Breast epithelium (tissue), 4 donors: Measurements from ENCODE around the gene MLF2. TPM values are rescaled to one million over a fixed set of nuclear protein-coding genes. Genes with fewer than 3 reads are reported as not detected.

Source experiments
- DNase-seq, 2 donors: peaks; one replicate each; pipeline ENCODE4 v3.0.0-alpha.2; 2019; ENCODE audit warnings: low spot score in 2 of 2
- H3K27ac ChIP-seq, 2 donors: fragments of 200-600 bp; sonication (generic) in 1 of 2; one replicate each; pipeline ENCODE4 v1.5.1; 2016 to 2019; ENCODE audit warnings: mild to moderate bottlenecking in 1 of 2
- H3K27me3 ChIP-seq, 2 donors: fragments of 200-600 bp; sonication (generic) in 1 of 2; one replicate each; pipeline versions ENCODE4 v1.5.1 to v1.6.0; 2017 to 2019; ENCODE audit warnings: control low read depth in 1 of 2, mild to moderate bottlenecking in 1 of 2
- H3K36me3 ChIP-seq: fragments of 200-600 bp; one replicate; pipeline ENCODE4 v1.5.1; 2019
- H3K4me1 ChIP-seq, 2 donors: fragments of 200-600 bp; sonication (generic); one replicate each; pipeline ENCODE4 v1.5.1; 2016 to 2019; ENCODE audit warnings: control low read depth in 1 of 2
- H3K4me3 ChIP-seq, 3 donors: fragments of 200-600 bp; sonication (generic); 1 replicate in 2 of 3; 2 replicates in 1 of 3; pipeline ENCODE4 v1.5.1; 2016 to 2019; ENCODE audit warnings: mild to moderate bottlenecking in 3 of 3, moderate library complexity in 2 of 3
- H3K9me3 ChIP-seq, 2 donors: fragments of 200-600 bp; sonication (generic) in 1 of 2; one replicate each; pipeline ENCODE4 v1.5.1; 2016 to 2019; ENCODE audit warnings: control low read depth in 1 of 2
- POLR2A ChIP-seq: fragments of 450-650 bp; IDR thresholded peaks from one replicate; pipeline ENCODE4 v1.6.1; 2016; ENCODE audit warnings: antibody characterized with exemption, mild to moderate bottlenecking, moderate library complexity
- POLR2AphosphoS5 ChIP-seq, 3 donors: sonication (generic); formaldehyde crosslinking; IDR thresholded peaks; one replicate each; pipeline ENCODE4 v1.6.1; 2017; ENCODE audit warnings: antibody characterized with exemption in 3 of 3
- intact Hi-C: fragments of 100-400 bp; cut with DNase I; formaldehyde crosslinking; loops from one replicate; pipeline ENCODE4 v1.15.1; 2023; ENCODE audit warnings: low total_unique reads
- total RNA-seq, 3 donors: library from RNA; depleted of rRNA; stranded (reverse); fragments of >200 nt; gene quantifications; one replicate each; pipeline ENCODE4 v1.1.0, GENCODE V29; 2016
- TF ChIP-seq, protein P1 (sequence below), 3 donors: fragments of 450-650 bp; IDR thresholded peaks; one replicate each; pipeline ENCODE4 v1.5.1; 2016 to 2017; ENCODE audit warnings: antibody characterized with exemption in 3 of 3, mild to moderate bottlenecking in 3 of 3, moderate library complexity in 3 of 3

MLF2 gene
- total RNA-seq, 3 donors from 2014 or later, result 130 to 168 (median 159) TPM

DNA sequence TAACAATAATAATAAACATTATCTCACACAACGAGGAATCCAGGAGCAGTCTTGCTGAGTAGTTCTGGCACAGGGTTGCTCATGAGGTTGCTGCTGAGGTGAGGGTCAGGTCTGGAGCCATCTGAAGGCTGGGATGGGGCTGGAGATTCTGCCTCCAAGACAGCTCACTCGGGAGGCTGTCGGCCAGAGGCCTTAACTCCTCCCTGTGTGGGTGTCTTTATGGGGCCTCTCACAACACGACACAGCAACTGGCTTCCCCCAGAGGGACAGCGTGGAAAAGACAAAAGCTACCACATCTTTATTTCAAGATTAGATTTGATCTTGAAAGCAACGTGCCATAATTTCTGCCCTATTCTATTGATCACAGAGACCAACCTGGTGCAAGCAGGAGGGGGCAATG, 29.2 kb upstream of the MLF2 start:
- TF ChIP-seq, protein P1, sequence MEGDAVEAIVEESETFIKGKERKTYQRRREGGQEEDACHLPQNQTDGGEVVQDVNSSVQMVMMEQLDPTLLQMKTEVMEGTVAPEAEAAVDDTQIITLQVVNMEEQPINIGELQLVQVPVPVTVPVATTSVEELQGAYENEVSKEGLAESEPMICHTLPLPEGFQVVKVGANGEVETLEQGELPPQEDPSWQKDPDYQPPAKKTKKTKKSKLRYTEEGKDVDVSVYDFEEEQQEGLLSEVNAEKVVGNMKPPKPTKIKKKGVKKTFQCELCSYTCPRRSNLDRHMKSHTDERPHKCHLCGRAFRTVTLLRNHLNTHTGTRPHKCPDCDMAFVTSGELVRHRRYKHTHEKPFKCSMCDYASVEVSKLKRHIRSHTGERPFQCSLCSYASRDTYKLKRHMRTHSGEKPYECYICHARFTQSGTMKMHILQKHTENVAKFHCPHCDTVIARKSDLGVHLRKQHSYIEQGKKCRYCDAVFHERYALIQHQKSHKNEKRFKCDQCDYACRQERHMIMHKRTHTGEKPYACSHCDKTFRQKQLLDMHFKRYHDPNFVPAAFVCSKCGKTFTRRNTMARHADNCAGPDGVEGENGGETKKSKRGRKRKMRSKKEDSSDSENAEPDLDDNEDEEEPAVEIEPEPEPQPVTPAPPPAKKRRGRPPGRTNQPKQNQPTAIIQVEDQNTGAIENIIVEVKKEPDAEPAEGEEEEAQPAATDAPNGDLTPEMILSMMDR (IDR thresholded peaks at IDR 0.05), result no peak
- no peak for TF ChIP-seq POLR2AphosphoS5 (IDR thresholded peaks at IDR 0.05)
- TF ChIP-seq POLR2A, result no peak
- Histone ChIP-seq H3K4me3 (no peak overlapping the region), H3K36me3 (no peaks in the 10 kb centered on the region), H3K9me3 (no peaks in the 10 kb centered on the region), H3K4me1 (no peaks in the 10 kb centered on the region), H3K27me3 (no peaks in the 10 kb centered on the region), H3K27ac (no peak overlapping the region)
- intact Hi-C loops, result no loop called here
- no peak for DNase-seq

DNA sequence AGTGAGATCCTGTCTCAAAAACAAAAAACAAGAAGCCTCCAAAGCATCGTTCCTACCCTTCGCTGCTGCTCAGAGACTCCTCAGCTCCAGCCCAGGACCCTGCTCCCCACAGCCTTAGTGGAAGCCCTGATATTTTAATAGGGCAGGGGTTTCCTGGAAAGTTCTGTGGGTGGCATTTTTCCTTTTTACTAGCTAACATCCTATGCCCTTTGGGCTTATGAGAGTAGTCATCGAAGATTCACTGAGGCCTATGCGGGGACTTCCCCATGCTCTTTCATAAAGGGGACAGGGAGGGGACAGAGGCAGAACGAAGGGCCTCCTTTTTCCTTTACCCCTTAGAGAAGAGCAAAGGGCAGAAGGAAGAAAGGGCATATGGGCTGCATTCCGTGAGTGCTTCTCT, 27.6 kb upstream of the MLF2 start:
- intact Hi-C loops, result no loop called here
- no peaks in the 10 kb centered on the region for H3K36me3 ChIP-seq
- H3K27me3 ChIP-seq, result no peaks in the 10 kb centered on the region
- peak overlapping the region; percentile 26 to 79 for H3K27ac ChIP-seq
- H3K4me3 ChIP-seq, result no peak overlapping the region
- no peaks in the 10 kb centered on the region for H3K4me1 ChIP-seq
- TF ChIP-seq, protein P1 (IDR thresholded peaks at IDR 0.05), result no peak
- TF ChIP-seq POLR2A (no peak), POLR2AphosphoS5 (IDR thresholded peaks at IDR 0.05) (no peak)
- no peak for DNase-seq
- no peaks in the 10 kb centered on the region for H3K9me3 ChIP-seq

DNA sequence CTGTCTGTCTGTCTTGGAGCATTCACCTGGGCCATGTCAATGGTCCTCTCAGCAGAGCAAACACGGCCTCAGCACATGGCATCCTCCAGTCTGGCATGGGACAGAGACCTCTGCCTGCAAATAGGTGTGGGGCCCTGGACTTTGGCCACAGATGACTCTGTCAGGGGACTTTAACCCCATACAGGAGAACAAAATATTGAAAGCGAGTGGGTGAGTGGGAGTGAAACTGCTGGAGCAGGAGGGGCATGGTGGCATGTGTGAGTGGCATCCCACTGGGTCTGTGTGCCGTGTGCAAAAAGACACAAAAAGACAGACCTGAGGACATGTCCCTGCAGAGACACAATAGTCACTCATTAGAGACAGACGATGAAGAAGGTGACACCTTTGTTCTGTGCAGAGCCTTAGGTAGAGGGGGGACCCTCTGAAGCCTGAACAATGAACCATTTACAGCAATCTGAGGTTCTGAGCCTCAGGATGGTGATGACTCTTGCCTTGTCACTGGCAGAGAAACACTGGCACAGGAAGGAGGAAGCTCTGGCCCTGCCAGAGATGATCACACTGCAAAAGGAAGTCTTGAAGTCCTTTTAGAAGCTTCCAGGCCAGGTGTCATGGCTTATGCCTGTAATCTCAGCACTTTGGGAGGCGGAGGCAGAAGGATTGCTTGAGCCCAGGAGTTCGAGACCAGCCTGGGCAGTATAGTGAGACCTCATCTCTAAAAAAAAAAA, 26.9 kb upstream of the MLF2 start:
- Histone ChIP-seq H3K27ac (peak overlapping the region; percentile 75 to 79), H3K27me3 (no peaks in the 10 kb centered on the region), H3K36me3 (no peaks in the 10 kb centered on the region), H3K4me3 (no peak overlapping the region), H3K9me3 (no peaks in the 10 kb centered on the region), H3K4me1 (no peaks in the 10 kb centered on the region)
- peak in 1 of 2 donors; percentile 65 for DNase-seq
- intact Hi-C loops, result no loop called here
- no peak for TF ChIP-seq POLR2A
- no peak for TF ChIP-seq POLR2AphosphoS5 (IDR thresholded peaks at IDR 0.05)
- TF ChIP-seq, protein P1 (IDR thresholded peaks at IDR 0.05), result no peak

DNA sequence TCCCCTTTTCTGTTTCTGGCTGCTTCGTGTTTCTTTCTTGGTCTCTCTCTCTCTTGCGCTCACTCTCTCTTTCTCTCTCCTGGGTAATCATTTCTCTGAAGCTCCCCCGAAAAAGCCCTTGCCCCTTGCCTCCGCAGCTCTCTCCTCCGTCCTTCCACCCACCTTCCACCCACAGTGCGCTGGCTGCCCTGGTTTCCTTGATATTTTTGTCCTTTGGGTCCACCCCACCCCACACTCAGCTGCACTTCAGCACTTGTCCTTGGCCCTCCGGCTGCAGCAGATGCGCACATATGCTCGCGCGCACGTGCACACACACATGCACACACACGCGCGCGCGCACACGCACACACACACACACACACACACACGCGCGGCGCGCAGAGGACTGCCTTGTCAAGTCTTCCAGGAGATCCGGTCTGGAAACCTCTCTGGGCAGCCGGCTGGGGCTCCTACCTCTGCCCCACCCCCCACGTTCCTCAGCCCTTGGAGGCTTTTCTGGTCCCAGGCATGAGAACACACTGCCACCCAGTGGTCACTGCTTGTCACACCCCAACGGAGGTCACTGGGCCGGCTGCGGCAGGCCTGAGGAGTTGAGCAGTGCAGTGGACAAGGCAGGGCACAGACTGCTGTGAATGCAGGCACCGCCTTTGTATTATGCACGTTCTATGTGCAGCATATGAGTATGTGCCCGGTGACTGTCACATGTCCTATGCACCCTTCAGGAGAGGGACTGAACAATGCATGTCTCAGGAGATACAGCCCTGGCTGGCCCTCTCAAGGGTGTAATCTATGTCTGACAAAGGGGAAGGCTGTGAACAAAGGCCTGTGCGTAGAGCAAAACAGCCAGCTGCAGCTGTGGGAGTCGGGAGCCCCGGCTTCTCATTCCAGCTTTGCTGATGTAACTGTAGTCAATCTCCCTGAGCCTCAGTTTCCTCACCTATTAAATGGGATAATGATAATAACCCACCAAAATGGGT, 25.9 kb upstream of the MLF2 start:
- peak; percentile 93 to 97 for DNase-seq
- intact Hi-C loops, result no loop called here

More for the DNA sequence above, 25.9 kb upstream of the MLF2 start:
- Histone ChIP-seq H3K27me3 (no peaks in the 10 kb centered on the region), H3K36me3 (no peaks in the 10 kb centered on the region), H3K4me1 (no peaks in the 10 kb centered on the region), H3K9me3 (no peaks in the 10 kb centered on the region), H3K27ac (peak overlapping the region; percentile 75 to 79), H3K4me3 (peak overlapping the region; percentile 25 to 65 (median 49))
- TF ChIP-seq POLR2A (no peak), POLR2AphosphoS5 (IDR thresholded peaks at IDR 0.05) (peak; percentile 67 to 85 (median 68))
- TF ChIP-seq, protein P1 (IDR thresholded peaks at IDR 0.05), result peak; percentile 92 to 98 (median 98)
